ENCODE measurements around the gene CENPX. TPM values are rescaled to one million over a fixed set of nuclear protein-coding genes. Genes with fewer than 3 reads are reported as not detected.

Gene CENPX
- total and polyA plus RNA-seq, 2 of the 13 experiments (the other 11 are each of a cell fraction or from before 2014, with no cell fraction given), result 92.7 to 170 TPM

DNA sequence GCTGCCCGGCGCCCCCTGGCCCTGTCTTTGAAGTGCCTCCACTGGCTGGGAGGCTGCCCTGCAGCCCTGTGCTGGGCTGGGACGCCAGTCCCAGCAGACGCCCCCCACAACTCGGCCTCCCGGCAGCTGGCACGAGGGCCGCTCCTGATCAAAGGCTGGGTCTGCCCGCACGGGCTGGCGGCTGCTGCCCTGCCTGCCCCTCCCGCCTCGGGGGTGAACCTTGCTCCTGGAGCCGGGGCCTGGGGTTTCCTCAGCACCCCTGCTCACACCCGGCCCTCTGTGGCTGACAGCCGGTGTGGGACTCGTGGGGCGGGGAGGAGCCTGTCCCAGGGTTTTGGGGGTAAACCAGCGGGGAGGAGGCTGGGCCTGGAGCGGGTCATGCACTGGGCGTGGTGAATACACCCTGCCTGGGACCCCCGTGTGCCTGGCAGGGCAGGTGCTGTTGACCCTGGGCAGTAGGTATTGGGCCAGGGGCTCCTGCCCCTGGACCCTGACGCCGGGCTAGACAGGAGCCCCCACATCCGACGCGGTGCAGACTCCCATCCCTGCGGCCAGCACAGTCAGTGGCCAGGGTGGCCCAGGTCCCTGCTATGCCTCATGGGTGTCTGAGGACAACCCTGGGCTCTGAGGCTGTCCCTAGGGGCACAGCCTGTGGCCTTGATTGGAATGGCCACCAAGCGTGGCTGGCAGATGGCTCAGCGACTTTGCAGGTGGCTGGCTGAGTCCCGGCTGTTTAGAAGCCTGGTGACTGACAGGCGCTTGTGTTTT lies 21.7 kb downstream of the CENPX start (continued):
- TF ChIP-seq, protein P1, sequence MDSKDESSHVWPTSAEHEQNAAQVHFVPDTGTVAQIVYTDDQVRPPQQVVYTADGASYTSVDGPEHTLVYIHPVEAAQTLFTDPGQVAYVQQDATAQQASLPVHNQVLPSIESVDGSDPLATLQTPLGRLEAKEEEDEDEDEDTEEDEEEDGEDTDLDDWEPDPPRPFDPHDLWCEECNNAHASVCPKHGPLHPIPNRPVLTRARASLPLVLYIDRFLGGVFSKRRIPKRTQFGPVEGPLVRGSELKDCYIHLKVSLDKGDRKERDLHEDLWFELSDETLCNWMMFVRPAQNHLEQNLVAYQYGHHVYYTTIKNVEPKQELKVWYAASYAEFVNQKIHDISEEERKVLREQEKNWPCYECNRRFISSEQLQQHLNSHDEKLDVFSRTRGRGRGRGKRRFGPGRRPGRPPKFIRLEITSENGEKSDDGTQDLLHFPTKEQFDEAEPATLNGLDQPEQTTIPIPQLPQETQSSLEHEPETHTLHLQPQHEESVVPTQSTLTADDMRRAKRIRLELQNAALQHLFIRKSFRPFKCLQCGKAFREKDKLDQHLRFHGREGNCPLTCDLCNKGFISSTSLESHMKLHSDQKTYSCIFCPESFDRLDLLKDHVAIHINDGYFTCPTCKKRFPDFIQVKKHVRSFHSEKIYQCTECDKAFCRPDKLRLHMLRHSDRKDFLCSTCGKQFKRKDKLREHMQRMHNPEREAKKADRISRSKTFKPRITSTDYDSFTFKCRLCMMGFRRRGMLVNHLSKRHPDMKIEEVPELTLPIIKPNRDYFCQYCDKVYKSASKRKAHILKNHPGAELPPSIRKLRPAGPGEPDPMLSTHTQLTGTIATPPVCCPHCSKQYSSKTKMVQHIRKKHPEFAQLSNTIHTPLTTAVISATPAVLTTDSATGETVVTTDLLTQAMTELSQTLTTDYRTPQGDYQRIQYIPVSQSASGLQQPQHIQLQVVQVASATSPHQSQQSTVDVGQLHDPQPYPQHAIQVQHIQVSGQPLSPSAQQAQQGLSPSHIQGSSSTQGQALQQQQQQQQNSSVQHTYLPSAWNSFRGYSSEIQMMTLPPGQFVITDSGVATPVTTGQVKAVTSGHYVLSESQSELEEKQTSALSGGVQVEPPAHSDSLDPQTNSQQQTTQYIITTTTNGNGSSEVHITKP (CRISPR knock-in tag; IDR thresholded peaks at IDR 0.05; ENCODE audit: low read depth), result 0 out of 2 replicates have a peak, but pooled peaks have one; percentile 73
- TF ChIP-seq, protein P2, sequence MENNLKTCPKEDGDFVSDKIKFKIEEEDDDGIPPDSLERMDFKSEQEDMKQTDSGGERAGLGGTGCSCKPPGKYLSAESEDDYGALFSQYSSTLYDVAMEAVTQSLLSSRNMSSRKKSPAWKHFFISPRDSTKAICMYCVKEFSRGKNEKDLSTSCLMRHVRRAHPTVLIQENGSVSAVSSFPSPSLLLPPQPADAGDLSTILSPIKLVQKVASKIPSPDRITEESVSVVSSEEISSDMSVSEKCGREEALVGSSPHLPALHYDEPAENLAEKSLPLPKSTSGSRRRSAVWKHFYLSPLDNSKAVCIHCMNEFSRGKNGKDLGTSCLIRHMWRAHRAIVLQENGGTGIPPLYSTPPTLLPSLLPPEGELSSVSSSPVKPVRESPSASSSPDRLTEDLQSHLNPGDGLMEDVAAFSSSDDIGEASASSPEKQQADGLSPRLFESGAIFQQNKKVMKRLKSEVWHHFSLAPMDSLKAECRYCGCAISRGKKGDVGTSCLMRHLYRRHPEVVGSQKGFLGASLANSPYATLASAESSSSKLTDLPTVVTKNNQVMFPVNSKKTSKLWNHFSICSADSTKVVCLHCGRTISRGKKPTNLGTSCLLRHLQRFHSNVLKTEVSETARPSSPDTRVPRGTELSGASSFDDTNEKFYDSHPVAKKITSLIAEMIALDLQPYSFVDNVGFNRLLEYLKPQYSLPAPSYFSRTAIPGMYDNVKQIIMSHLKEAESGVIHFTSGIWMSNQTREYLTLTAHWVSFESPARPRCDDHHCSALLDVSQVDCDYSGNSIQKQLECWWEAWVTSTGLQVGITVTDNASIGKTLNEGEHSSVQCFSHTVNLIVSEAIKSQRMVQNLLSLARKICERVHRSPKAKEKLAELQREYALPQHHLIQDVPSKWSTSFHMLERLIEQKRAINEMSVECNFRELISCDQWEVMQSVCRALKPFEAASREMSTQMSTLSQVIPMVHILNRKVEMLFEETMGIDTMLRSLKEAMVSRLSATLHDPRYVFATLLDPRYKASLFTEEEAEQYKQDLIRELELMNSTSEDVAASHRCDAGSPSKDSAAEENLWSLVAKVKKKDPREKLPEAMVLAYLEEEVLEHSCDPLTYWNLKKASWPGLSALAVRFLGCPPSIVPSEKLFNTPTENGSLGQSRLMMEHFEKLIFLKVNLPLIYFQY (CRISPR knock-in tag; IDR thresholded peaks at IDR 0.05; ENCODE audit: borderline replicate concordance), result peak; percentile 81; the same call in 1 of the 2 replicates
- TF ChIP-seq MXI1 (IDR thresholded peaks at IDR 0.05; ENCODE audit: borderline replicate concordance, low read depth, low read length), result peak; percentile 83; the same call in 2 of the 3 replicates
- 0 out of 2 replicates have a peak, but pooled peaks have one; percentile 47 for TF ChIP-seq FOSL1 (CRISPR knock-in tag; IDR thresholded peaks at IDR 0.05; ENCODE audit: borderline replicate concordance)
- TF ChIP-seq SP1 (IDR thresholded peaks at IDR 0.05), result no peak
- TF ChIP-seq SP1 (CRISPR knock-in tag; IDR thresholded peaks at IDR 0.05), result peak; percentile 63
- TF ChIP-seq, protein P3, sequence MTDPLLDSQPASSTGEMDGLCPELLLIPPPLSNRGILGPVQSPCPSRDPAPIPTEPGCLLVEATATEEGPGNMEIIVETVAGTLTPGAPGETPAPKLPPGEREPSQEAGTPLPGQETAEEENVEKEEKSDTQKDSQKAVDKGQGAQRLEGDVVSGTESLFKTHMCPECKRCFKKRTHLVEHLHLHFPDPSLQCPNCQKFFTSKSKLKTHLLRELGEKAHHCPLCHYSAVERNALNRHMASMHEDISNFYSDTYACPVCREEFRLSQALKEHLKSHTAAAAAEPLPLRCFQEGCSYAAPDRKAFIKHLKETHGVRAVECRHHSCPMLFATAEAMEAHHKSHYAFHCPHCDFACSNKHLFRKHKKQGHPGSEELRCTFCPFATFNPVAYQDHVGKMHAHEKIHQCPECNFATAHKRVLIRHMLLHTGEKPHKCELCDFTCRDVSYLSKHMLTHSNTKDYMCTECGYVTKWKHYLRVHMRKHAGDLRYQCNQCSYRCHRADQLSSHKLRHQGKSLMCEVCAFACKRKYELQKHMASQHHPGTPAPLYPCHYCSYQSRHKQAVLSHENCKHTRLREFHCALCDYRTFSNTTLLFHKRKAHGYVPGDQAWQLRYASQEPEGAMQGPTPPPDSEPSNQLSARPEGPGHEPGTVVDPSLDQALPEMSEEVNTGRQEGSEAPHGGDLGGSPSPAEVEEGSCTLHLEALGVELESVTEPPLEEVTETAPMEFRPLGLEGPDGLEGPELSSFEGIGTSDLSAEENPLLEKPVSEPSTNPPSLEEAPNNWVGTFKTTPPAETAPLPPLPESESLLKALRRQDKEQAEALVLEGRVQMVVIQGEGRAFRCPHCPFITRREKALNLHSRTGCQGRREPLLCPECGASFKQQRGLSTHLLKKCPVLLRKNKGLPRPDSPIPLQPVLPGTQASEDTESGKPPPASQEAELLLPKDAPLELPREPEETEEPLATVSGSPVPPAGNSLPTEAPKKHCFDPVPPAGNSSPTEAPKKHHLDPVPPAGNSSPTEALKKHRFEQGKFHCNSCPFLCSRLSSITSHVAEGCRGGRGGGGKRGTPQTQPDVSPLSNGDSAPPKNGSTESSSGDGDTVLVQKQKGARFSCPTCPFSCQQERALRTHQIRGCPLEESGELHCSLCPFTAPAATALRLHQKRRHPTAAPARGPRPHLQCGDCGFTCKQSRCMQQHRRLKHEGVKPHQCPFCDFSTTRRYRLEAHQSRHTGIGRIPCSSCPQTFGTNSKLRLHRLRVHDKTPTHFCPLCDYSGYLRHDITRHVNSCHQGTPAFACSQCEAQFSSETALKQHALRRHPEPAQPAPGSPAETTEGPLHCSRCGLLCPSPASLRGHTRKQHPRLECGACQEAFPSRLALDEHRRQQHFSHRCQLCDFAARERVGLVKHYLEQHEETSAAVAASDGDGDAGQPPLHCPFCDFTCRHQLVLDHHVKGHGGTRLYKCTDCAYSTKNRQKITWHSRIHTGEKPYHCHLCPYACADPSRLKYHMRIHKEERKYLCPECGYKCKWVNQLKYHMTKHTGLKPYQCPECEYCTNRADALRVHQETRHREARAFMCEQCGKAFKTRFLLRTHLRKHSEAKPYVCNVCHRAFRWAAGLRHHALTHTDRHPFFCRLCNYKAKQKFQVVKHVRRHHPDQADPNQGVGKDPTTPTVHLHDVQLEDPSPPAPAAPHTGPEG (CRISPR knock-in tag; IDR thresholded peaks at IDR 0.05), result 0 out of 2 replicates have a peak, but pooled peaks have one; percentile 38
- TF ChIP-seq SIN3A (IDR thresholded peaks at IDR 0.05; ENCODE audit: borderline replicate concordance, low read depth, low read length), result peak; percentile 19; the same call in 1 of the 2 replicates
- TF ChIP-seq ZNF510 (CRISPR knock-in tag; IDR thresholded peaks at IDR 0.05; ENCODE audit: low read depth), result 0 out of 2 replicates have a peak, but pooled peaks have one; percentile 70
- peak; percentile 37; the same call in 1 of the 2 replicates for TF ChIP-seq KLF11 (CRISPR knock-in tag; IDR thresholded peaks at IDR 0.05)
- TF ChIP-seq ZNF567 (CRISPR knock-in tag; IDR thresholded peaks at IDR 0.05; ENCODE audit: borderline replicate concordance), result peak; percentile 91
- peak; percentile 79 for TF ChIP-seq FOSL2 (CRISPR knock-in tag; IDR thresholded peaks at IDR 0.05)
- peak; percentile 52; the same call in 1 of the 2 replicates for TF ChIP-seq ZNF335 (CRISPR knock-in tag; IDR thresholded peaks at IDR 0.05)
- no peak for TF ChIP-seq CENPX (CRISPR knock-in tag; IDR thresholded peaks at IDR 0.05)
- peak; percentile 44 for TF ChIP-seq TP53 (CRISPR knock-in tag; conservative IDR thresholded peaks at IDR 0.05)

Measured in HepG2 (cell line).